Thyroid gland (tissue), 4 donors: Measurements from ENCODE around the gene KCNH1. TPM values are rescaled to one million over a fixed set of nuclear protein-coding genes. Genes with fewer than 3 reads are reported as not detected.

ENCODE experiments used
- DNase-seq, 2 donors: peaks; one replicate each; pipeline ENCODE4 v3.0.0-alpha.2; 2019
- H3K27ac ChIP-seq, 3 donors: fragments of 200-600 bp; sonication (generic); 1 replicate in 2 of 3; 2 replicates in 1 of 3; pipeline ENCODE4 v1.5.1; 2016 to 2019; ENCODE audit warnings: mild to moderate bottlenecking in 1 of 3, moderate library complexity in 1 of 3
- H3K27me3 ChIP-seq: fragments of 200-600 bp; sonication (generic); one replicate; pipeline ENCODE4 v1.5.1; 2019
- H3K36me3 ChIP-seq, 2 donors: fragments of 200-600 bp; sonication (generic); one replicate each; pipeline ENCODE4 v1.5.1; 2016 to 2019
- H3K4me1 ChIP-seq, 2 donors: fragments of 200-600 bp; sonication (generic); one replicate each; pipeline ENCODE4 v1.5.1; 2017 to 2019
- H3K4me3 ChIP-seq, 3 donors: fragments of 200-600 bp; sonication (generic); replicated peaks in 1 of 3; 1 replicate in 2 of 3; 2 replicates in 1 of 3; pipeline ENCODE4 v1.5.1; 2016; ENCODE audit warnings: mild to moderate bottlenecking in 1 of 3
- H3K9me3 ChIP-seq: fragments of 200-600 bp; sonication (generic); one replicate; pipeline ENCODE4 v1.5.1; 2017
- CTCF ChIP-seq, 6 experiments: fragments of 200-600 bp in 3 of 6; fragments of 450-650 bp in 3 of 6; sonication (generic) in 3 of 6; IDR thresholded peaks; one replicate each; pipeline ENCODE4 v1.5.1; 2016 to 2019; ENCODE audit warnings: antibody characterized with exemption in 6 of 6, mild to moderate bottlenecking in 2 of 6, inconsistent platforms in 1 of 6, moderate library complexity in 1 of 6
- POLR2A ChIP-seq, 2 donors: fragments of 450-650 bp; IDR thresholded peaks; one replicate each; pipeline ENCODE4 v1.6.1; 2017; ENCODE audit warnings: antibody characterized with exemption in 2 of 2, mild to moderate bottlenecking in 2 of 2, moderate library complexity in 1 of 2
- WGBS, 2 donors: methylation state at CpG; one replicate each; pipeline ENCODE4 v1.1.5; 2017; 5-methylcytosine and 5-hydroxymethylcytosine counted together
- intact Hi-C: fragments of 100-400 bp; cut with DNase I; formaldehyde crosslinking; loops from one replicate; pipeline ENCODE4 v1.15.1; 2023
- total RNA-seq, 4 donors: library from RNA; depleted of rRNA; stranded (reverse); fragments of >200 nt; gene quantifications; one replicate each; pipeline ENCODE4 v1.2.3, GENCODE V29; 2016

Gene KCNH1
- total RNA-seq, 4 donors from 2014 or later, result 1.3 TPM; not detected in 2

GRCh38 chr1:210707300-210708240, 426.4 kb downstream of the KCNH1 start:
- no peak for TF ChIP-seq POLR2A (IDR thresholded peaks at IDR 0.05)
- TF ChIP-seq CTCF (IDR thresholded peaks at IDR 0.05), result no peak

GRCh38 chr1:210706246-210706645, 427.7 kb downstream of the KCNH1 start:
- Histone ChIP-seq H3K36me3 (no peaks in the 10 kb centered on the region), H3K4me3 (no peak overlapping the region), H3K4me1 (no peaks in the 10 kb centered on the region), H3K27ac (no peak overlapping the region), H3K9me3 (no peaks in the 10 kb centered on the region), H3K27me3 (no peaks in the 10 kb centered on the region)
- TF ChIP-seq POLR2A (IDR thresholded peaks at IDR 0.05) (no peak), CTCF (IDR thresholded peaks at IDR 0.05) (no peak)
- intact Hi-C loops, result no loop called here
- 86 to 92% methylated on average over 3 of the region's 3 CpGs for WGBS, 2 donors
- no peak for DNase-seq

More at GRCh38 chr1:210707300-210708240, 426.4 kb downstream of the KCNH1 start:
- WGBS, 2 donors, result 57 to 63% methylated on average over 7 of the region's 7 CpGs
- DNase-seq, result no peak
- H3K4me3 ChIP-seq, result no peak overlapping the region
- H3K9me3 ChIP-seq, result no peaks in the 10 kb centered on the region
- no peaks in the 10 kb centered on the region for H3K27me3 ChIP-seq
- no peaks in the 10 kb centered on the region for H3K4me1 ChIP-seq
- no peak overlapping the region for H3K27ac ChIP-seq
- no peaks in the 10 kb centered on the region for H3K36me3 ChIP-seq
- intact Hi-C loops, result no loop called here

GRCh38 chr1:210705086-210705485, 428.9 kb downstream of the KCNH1 start:
- intact Hi-C loops, result no loop called here
- Histone ChIP-seq H3K36me3 (no peaks in the 10 kb centered on the region), H3K27me3 (no peaks in the 10 kb centered on the region), H3K4me1 (no peaks in the 10 kb centered on the region), H3K4me3 (no peak overlapping the region), H3K27ac (no peak overlapping the region), H3K9me3 (no peaks in the 10 kb centered on the region)
- TF ChIP-seq POLR2A (IDR thresholded peaks at IDR 0.05), result no peak
- no peak for TF ChIP-seq CTCF (IDR thresholded peaks at IDR 0.05)
- DNase-seq, result no peak
- WGBS, 2 donors, result 86 to 87% methylated on average over 3 of the region's 3 CpGs

GRCh38 chr1:210703593-210703992, 430.4 kb downstream of the KCNH1 start:
- Histone ChIP-seq H3K36me3 (no peaks in the 10 kb centered on the region), H3K9me3 (no peaks in the 10 kb centered on the region), H3K4me1 (no peaks in the 10 kb centered on the region), H3K27ac (no peak overlapping the region), H3K4me3 (no peak overlapping the region), H3K27me3 (no peaks in the 10 kb centered on the region)
- intact Hi-C loops, result no loop called here
- DNase-seq, result no peak
- 76 to 98% methylated on average over 2 of the region's 2 CpGs for WGBS, 2 donors
- TF ChIP-seq CTCF (IDR thresholded peaks at IDR 0.05), result no peak
- TF ChIP-seq POLR2A (IDR thresholded peaks at IDR 0.05), result no peak

- Histone ChIP-seq H3K36me3 (no peaks in the 10 kb centered on the region), H3K27me3 (no peaks in the 10 kb centered on the region), H3K27ac (no peak overlapping the region), H3K4me1 (no peaks in the 10 kb centered on the region), H3K4me3 (no peak overlapping the region), H3K9me3 (no peaks in the 10 kb centered on the region)
- intact Hi-C loops, result no loop called here
- TF ChIP-seq CTCF (IDR thresholded peaks at IDR 0.05) (no peak), POLR2A (IDR thresholded peaks at IDR 0.05) (no peak)
- WGBS, 2 donors, result 98% methylated on average over 2 of the region's 2 CpGs
- DNase-seq, result no peak
Measured at GRCh38 chr1:210702506-210702905, 431.4 kb downstream of the KCNH1 start.
